ENCODE results near the gene MUC2.

DNA sequence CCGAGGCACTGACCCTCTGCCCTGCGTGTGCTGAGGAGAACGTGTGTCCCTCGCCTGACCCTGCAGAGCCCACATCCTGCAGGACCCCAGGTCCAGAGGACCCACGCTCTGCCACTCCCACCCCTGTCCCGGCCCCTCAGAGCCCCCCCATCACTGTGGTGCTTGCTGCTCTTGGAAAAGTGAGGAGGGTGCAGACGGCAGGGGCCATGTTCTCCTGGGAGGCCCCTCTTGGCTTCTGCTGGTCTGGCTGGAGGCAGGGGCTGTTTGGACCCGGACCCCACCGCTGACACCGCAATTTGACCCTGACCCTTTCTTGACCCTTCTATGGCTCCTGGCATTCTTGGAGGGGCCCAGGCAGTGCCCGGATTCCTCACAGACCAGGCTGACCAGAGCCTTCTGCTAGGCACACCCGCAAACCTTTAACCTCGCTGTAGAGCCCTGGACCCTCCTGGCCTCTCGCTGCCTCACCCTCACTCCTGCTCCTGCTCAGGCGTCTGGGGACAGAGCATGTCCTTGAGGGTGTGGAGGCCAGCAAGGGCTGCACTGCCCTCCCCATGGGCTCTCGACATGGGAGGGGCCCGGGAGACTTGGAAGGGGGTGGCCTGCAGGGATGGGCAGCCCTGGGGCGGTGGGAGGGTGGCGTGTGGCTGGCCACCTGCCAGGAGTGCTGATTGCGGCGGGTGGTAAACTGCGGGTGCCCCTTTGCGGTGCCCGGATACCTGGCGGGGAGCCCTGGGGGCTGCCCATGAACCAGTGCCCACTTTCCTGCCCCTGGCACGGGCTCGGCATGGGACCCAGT is 46.1 kb downstream of the MUC2 start:
- TF ChIP-seq, protein P1, sequence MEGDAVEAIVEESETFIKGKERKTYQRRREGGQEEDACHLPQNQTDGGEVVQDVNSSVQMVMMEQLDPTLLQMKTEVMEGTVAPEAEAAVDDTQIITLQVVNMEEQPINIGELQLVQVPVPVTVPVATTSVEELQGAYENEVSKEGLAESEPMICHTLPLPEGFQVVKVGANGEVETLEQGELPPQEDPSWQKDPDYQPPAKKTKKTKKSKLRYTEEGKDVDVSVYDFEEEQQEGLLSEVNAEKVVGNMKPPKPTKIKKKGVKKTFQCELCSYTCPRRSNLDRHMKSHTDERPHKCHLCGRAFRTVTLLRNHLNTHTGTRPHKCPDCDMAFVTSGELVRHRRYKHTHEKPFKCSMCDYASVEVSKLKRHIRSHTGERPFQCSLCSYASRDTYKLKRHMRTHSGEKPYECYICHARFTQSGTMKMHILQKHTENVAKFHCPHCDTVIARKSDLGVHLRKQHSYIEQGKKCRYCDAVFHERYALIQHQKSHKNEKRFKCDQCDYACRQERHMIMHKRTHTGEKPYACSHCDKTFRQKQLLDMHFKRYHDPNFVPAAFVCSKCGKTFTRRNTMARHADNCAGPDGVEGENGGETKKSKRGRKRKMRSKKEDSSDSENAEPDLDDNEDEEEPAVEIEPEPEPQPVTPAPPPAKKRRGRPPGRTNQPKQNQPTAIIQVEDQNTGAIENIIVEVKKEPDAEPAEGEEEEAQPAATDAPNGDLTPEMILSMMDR (conservative IDR thresholded peaks at IDR 0.05; ENCODE audit: low read depth in 2 of 2) = no peak
- TF ChIP-seq STAT1 (IDR thresholded peaks at IDR 0.05; ENCODE audit: unreplicated experiment) (no peak), EZH2 (IDR thresholded peaks at IDR 0.05; ENCODE audit: low read depth, unreplicated experiment) (no peak), POLR2AphosphoS5 (IDR thresholded peaks at IDR 0.05; ENCODE audit: low read depth) (no peak), JUNB (IDR thresholded peaks at IDR 0.05; ENCODE audit: unreplicated experiment) (no peak), ZNF331 (CRISPR knock-in tag; IDR thresholded peaks at IDR 0.05; ENCODE audit: low read depth) (no peak), NANOG (IDR thresholded peaks at IDR 0.05; ENCODE audit: borderline replicate concordance) (no peak), EZH2phosphoT487 (IDR thresholded peaks at IDR 0.05; ENCODE audit: unreplicated experiment) (no peak), CREB1 (CRISPR knock-in tag; IDR thresholded peaks at IDR 0.05; ENCODE audit: low read depth) (no peak)
- TF ChIP-seq, protein P2, sequence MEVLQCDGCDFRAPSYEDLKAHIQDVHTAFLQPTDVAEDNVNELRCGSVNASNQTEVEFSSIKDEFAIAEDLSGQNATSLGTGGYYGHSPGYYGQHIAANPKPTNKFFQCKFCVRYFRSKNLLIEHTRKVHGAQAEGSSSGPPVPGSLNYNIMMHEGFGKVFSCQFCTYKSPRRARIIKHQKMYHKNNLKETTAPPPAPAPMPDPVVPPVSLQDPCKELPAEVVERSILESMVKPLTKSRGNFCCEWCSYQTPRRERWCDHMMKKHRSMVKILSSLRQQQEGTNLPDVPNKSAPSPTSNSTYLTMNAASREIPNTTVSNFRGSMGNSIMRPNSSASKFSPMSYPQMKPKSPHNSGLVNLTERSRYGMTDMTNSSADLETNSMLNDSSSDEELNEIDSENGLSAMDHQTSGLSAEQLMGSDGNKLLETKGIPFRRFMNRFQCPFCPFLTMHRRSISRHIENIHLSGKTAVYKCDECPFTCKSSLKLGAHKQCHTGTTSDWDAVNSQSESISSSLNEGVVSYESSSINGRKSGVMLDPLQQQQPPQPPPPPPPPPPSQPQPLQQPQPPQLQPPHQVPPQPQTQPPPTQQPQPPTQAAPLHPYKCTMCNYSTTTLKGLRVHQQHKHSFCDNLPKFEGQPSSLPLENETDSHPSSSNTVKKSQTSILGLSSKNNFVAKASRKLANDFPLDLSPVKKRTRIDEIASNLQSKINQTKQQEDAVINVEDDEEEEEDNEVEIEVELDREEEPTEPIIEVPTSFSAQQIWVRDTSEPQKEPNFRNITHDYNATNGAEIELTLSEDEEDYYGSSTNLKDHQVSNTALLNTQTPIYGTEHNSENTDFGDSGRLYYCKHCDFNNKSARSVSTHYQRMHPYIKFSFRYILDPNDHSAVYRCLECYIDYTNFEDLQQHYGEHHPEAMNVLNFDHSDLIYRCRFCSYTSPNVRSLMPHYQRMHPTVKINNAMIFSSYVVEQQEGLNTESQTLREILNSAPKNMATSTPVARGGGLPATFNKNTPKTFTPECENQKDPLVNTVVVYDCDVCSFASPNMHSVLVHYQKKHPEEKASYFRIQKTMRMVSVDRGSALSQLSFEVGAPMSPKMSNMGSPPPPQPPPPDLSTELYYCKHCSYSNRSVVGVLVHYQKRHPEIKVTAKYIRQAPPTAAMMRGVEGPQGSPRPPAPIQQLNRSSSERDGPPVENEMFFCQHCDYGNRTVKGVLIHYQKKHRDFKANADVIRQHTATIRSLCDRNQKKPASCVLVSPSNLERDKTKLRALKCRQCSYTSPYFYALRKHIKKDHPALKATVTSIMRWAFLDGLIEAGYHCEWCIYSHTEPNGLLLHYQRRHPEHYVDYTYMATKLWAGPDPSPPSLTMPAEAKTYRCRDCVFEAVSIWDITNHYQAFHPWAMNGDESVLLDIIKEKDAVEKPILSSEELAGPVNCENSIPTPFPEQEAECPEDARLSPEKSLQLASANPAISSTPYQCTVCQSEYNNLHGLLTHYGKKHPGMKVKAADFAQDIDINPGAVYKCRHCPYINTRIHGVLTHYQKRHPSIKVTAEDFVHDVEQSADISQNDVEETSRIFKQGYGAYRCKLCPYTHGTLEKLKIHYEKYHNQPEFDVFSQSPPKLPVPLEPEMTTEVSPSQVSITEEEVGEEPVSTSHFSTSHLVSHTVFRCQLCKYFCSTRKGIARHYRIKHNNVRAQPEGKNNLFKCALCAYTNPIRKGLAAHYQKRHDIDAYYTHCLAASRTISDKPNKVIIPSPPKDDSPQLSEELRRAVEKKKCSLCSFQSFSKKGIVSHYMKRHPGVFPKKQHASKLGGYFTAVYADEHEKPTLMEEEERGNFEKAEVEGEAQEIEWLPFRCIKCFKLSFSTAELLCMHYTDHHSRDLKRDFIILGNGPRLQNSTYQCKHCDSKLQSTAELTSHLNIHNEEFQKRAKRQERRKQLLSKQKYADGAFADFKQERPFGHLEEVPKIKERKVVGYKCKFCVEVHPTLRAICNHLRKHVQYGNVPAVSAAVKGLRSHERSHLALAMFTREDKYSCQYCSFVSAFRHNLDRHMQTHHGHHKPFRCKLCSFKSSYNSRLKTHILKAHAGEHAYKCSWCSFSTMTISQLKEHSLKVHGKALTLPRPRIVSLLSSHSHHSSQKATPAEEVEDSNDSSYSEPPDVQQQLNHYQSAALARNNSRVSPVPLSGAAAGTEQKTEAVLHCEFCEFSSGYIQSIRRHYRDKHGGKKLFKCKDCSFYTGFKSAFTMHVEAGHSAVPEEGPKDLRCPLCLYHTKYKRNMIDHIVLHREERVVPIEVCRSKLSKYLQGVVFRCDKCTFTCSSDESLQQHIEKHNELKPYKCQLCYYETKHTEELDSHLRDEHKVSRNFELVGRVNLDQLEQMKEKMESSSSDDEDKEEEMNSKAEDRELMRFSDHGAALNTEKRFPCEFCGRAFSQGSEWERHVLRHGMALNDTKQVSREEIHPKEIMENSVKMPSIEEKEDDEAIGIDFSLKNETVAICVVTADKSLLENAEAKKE (CRISPR knock-in tag; IDR thresholded peaks at IDR 0.05) = no peak
- TF ChIP-seq, protein P3, sequence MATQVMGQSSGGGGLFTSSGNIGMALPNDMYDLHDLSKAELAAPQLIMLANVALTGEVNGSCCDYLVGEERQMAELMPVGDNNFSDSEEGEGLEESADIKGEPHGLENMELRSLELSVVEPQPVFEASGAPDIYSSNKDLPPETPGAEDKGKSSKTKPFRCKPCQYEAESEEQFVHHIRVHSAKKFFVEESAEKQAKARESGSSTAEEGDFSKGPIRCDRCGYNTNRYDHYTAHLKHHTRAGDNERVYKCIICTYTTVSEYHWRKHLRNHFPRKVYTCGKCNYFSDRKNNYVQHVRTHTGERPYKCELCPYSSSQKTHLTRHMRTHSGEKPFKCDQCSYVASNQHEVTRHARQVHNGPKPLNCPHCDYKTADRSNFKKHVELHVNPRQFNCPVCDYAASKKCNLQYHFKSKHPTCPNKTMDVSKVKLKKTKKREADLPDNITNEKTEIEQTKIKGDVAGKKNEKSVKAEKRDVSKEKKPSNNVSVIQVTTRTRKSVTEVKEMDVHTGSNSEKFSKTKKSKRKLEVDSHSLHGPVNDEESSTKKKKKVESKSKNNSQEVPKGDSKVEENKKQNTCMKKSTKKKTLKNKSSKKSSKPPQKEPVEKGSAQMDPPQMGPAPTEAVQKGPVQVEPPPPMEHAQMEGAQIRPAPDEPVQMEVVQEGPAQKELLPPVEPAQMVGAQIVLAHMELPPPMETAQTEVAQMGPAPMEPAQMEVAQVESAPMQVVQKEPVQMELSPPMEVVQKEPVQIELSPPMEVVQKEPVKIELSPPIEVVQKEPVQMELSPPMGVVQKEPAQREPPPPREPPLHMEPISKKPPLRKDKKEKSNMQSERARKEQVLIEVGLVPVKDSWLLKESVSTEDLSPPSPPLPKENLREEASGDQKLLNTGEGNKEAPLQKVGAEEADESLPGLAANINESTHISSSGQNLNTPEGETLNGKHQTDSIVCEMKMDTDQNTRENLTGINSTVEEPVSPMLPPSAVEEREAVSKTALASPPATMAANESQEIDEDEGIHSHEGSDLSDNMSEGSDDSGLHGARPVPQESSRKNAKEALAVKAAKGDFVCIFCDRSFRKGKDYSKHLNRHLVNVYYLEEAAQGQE (IDR thresholded peaks at IDR 0.05; ENCODE audit: unreplicated experiment) = no peak
- TF ChIP-seq, protein P4, sequence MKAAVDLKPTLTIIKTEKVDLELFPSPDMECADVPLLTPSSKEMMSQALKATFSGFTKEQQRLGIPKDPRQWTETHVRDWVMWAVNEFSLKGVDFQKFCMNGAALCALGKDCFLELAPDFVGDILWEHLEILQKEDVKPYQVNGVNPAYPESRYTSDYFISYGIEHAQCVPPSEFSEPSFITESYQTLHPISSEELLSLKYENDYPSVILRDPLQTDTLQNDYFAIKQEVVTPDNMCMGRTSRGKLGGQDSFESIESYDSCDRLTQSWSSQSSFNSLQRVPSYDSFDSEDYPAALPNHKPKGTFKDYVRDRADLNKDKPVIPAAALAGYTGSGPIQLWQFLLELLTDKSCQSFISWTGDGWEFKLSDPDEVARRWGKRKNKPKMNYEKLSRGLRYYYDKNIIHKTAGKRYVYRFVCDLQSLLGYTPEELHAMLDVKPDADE (IDR thresholded peaks at IDR 0.05) = no peak
